NB4 (cell line): ENCODE results near the gene COPG2.

Source experiments
- DNase-seq: peaks from one replicate; pipeline ENCODE4 v3.0.0; 2010; ENCODE audit warnings: low read depth
- H3K4me3 ChIP-seq: one replicate; pipeline ENCODE4 v1.5.1; 2011; ENCODE audit warnings: mild to moderate bottlenecking, low read depth, low read length, moderate library complexity
- CTCF ChIP-seq: IDR thresholded peaks from one replicate; pipeline ENCODE4 v1.5.1; 2012; ENCODE audit warnings: low read depth, low read length
- MYC ChIP-seq: IDR thresholded peaks from 2 replicates; pipeline ENCODE4 v1.6.1; 2011; ENCODE audit warnings: low read depth, low read length
- POLR2A ChIP-seq: IDR thresholded peaks from 2 replicates; pipeline ENCODE4 v1.6.1; 2011; ENCODE audit warnings: mild to moderate bottlenecking; ENCODE audit not compliant: insufficient read length; ENCODE audit errors: extremely low read depth
- TF ChIP-seq, protein P1 (sequence below): IDR thresholded peaks from 2 replicates; pipeline ENCODE4 v1.6.1; 2011; ENCODE audit warnings: low read depth, low read length

COPG2 gene

GRCh38 chr7:130674456-130674855 is 5.9 kb upstream of the COPG2 start:
- DNase-seq: no peak
- TF ChIP-seq CTCF: no peak
- TF ChIP-seq MYC: no peak
- TF ChIP-seq, protein P1, sequence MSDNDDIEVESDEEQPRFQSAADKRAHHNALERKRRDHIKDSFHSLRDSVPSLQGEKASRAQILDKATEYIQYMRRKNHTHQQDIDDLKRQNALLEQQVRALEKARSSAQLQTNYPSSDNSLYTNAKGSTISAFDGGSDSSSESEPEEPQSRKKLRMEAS: no peak
- TF ChIP-seq POLR2A: no peak
- no peak overlapping the region for H3K4me3 ChIP-seq

GRCh38 chr7:130673066-130673465 is 4.5 kb upstream of the COPG2 start:
- DNase-seq: no peak
- no peak overlapping the region for H3K4me3 ChIP-seq
- no peak for TF ChIP-seq MYC
- no peak for TF ChIP-seq CTCF
- TF ChIP-seq POLR2A: no peak
- TF ChIP-seq, protein P1: no peak

DNA sequence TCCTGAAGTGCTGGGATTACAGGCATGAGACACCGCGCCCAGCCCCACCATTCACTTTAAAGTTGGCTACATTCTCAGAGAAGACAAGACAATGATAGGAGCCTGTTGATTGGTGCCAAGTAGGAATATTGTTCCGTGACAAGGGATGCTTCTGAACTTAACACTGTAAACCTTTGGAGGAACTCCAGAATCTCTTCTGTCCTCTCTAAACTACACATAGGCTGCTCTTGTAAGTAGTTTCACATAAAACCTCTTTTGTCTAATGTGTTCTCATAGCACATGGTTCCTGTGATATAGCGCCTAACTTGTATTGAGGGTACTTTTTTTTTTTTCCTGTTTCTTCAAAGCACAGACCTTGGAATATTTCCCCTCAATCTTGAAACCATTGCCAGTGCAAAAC is 3.6 kb upstream of the COPG2 start:
- TF ChIP-seq MYC (no peak), CTCF (no peak), POLR2A (no peak)
- TF ChIP-seq, protein P1: no peak
- no peak overlapping the region for H3K4me3 ChIP-seq
- DNase-seq: no peak

GRCh38 chr7:130669085-130669700 is 645 bp upstream of the COPG2 start:
- TF ChIP-seq MYC: no peak
- TF ChIP-seq, protein P1: no peak
- TF ChIP-seq POLR2A: no peak

GRCh38 chr7:130667593-130668257 is 823 bp downstream of the COPG2 start:
- H3K4me3 ChIP-seq: peak overlapping the region; percentile 76
- DNase-seq: no peak
- TF ChIP-seq CTCF: no peak
- no peak for TF ChIP-seq POLR2A
- TF ChIP-seq, protein P1: no peak
- no peak for TF ChIP-seq MYC

More at GRCh38 chr7:130669085-130669700, 645 bp upstream of the COPG2 start:
- H3K4me3 ChIP-seq: peak overlapping the region; percentile 83
- DNase-seq: peak; percentile 67

DNA sequence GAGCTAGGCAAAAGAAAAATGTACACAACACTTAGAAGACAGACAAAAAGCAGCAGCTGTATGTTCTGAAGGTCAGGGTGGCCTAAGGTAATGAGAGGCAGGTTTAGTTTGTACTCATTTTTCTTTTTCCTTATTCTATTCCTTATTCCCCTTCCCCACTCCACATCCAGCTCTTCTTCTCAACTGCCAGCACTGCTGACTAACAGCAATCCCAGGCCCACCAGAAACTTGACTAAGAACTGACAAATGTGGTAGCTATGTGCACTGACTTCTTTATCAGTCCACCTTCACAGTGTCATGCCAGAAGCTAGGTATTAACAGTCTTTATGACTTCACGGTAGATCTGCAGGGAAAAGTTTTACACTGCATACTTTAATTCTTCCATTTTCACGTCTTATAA is 6.1 kb downstream of the COPG2 start:
- no peak overlapping the region for H3K4me3 ChIP-seq
- TF ChIP-seq CTCF (no peak), MYC (no peak), POLR2A (no peak)
- TF ChIP-seq, protein P1: no peak
- no peak for DNase-seq
